ENCODE results near the gene PACS2.
"Not testable (repeated sequence)": the region's sequence is repeated elsewhere in the genome, so short reads cannot be mapped to it uniquely, and the experiment has no call there.

The PACS2 gene

GRCh38 chr14:105290621-105291346 is 23.8 kb upstream of the PACS2 start:
- TF ChIP-seq, protein P1, sequence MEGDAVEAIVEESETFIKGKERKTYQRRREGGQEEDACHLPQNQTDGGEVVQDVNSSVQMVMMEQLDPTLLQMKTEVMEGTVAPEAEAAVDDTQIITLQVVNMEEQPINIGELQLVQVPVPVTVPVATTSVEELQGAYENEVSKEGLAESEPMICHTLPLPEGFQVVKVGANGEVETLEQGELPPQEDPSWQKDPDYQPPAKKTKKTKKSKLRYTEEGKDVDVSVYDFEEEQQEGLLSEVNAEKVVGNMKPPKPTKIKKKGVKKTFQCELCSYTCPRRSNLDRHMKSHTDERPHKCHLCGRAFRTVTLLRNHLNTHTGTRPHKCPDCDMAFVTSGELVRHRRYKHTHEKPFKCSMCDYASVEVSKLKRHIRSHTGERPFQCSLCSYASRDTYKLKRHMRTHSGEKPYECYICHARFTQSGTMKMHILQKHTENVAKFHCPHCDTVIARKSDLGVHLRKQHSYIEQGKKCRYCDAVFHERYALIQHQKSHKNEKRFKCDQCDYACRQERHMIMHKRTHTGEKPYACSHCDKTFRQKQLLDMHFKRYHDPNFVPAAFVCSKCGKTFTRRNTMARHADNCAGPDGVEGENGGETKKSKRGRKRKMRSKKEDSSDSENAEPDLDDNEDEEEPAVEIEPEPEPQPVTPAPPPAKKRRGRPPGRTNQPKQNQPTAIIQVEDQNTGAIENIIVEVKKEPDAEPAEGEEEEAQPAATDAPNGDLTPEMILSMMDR (IDR thresholded peaks at IDR 0.05; ENCODE audit: insufficient read depth, missing control alignments) = no peak
- FAIRE-seq = no peak
- no peak for DNase-seq (ENCODE audit: insufficient read length, low spot score)

DNA sequence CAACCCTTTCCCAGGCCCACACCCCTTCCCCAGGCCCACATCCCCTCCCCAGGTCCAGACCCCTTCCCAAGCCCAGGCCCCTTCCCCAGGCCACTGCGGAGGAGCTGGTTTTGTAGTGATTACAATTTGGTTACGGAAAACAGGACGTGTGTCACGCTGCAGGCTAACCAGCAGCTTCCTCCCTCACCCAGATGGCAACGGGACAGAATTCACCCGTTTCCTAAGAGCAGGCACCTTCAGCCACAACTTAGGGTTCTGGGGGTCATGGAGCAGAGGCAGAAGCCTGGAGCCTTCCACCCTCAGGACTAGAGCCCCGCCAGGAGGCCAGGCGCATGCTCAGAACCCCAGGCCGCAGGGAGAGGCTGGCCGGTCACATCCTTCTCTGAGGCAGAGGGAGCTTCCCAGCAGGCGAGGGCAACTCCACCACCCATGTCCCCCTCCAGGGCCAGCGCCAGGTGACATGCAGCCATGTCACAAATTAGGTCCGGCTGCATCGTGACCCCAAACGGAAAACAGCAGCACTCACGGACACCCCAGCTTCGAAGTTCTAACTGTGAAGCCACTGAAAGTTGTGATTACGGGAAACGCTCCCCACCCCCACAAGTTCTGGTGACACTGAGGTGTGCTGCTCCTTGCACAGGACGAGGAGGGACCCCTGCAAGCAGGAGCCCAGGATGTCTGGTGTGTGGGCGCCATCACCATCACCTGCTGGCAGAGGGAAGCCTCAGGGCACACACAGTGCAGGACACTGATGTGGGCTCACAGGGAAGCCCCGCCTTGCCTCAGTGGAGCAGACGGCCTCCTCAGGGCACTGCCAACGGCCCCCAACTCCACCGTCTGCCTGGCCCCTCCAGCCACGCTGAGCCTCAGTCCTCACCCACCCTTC is 21.5 kb upstream of the PACS2 start:
- no peak for FAIRE-seq
- TF ChIP-seq, protein P1 (IDR thresholded peaks at IDR 0.05; ENCODE audit: insufficient read depth, missing control alignments) = no peak
- DNase-seq (ENCODE audit: insufficient read length, low spot score) = no peak

GRCh38 chr14:105294142-105294597 is 20.4 kb upstream of the PACS2 start:
- TF ChIP-seq, protein P1 (IDR thresholded peaks at IDR 0.05; ENCODE audit: insufficient read depth, missing control alignments) = no peak
- FAIRE-seq (no peak), DNase-seq (ENCODE audit: insufficient read length, low spot score) (no peak)

DNA sequence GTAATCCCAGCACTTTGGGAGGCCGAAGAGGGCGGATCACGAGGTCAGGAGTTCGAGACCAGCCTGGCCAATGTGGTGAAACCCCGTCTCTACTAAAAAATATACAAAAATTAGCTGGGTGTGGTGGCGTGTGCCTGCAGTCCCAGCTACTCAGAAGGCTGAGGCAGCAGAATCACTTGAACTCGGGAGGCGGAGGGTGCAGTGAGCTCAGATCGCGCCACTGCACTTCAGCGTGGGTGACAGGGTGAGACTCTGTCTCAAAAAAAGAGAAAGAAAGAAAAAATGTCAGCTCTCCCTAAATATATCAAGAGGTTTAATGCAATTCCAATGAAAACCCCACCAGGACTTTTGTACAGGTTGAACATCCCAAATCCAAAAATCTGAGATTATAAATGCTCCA is 17.2 kb upstream of the PACS2 start:
- not testable (repeated sequence) for FAIRE-seq

GRCh38 chr14:105299654-105300541 is 14.7 kb upstream of the PACS2 start:
- TF ChIP-seq, protein P1 (IDR thresholded peaks at IDR 0.05; ENCODE audit: insufficient read depth, missing control alignments) = no peak
- DNase-seq (ENCODE audit: insufficient read length, low spot score) (no peak), FAIRE-seq (no peak)

More for the DNA sequence above, 17.2 kb upstream of the PACS2 start:
- DNase-seq (ENCODE audit: insufficient read length, low spot score) = not testable (repeated sequence)

DNA sequence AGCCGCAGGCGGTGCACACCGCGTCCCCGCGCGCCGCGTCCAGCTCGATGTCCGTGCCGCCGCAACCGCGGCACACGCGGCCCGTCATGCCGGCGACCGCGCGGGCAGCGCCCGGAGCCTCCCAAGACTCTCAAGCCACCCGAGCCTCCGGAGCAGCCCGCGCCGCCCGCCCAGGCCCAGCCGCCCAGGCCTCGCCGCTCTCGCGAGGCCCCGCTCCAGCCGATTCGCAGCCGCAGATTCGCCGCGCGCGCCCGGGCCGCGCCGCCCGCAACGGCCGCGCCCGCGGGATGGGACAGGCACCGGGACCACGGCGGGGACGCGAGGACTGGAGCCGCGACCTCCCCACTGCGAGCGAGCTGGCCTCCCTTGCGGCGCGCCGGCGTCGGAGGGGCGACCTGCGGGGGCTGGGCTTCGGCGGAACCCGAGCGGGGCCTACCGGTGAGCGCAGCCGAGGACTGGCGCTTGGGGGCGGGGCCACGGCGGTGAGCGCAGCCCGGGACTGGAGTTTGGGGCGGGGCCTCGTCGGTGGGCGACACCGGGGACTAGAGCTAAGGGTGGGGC is 13.9 kb upstream of the PACS2 start, which contains the start of gene BRF1:
Gene BRF1 (minus strand): TSS at position 460 of the 561 bp plus-strand sequence. CDS start 372 bp downstream, at position 88.
- FAIRE-seq (no peak), DNase-seq (ENCODE audit: insufficient read length, low spot score) (peak; percentile 65)
- TF ChIP-seq, protein P1 (IDR thresholded peaks at IDR 0.05; ENCODE audit: insufficient read depth, missing control alignments) = no peak

Data from D721Med (cell line).